MCF 10A (cell line): ENCODE data around the gene B3GAT3. TPM values are rescaled to one million over a fixed set of nuclear protein-coding genes. Genes with fewer than 3 reads are reported as not detected.

Source experiments
- BruUV-seq: library from RNA; stranded (reverse); fragments of 400-500 nt; replicated peaks from 2 replicates; lab custom pipeline; 2021; lab: Mats Ljungman, UMichigan
- CTCF ChIA-PET: fragments of 300-600 bp; sonication (Branson Sonifier 250); formaldehyde crosslinking; extraction: SDS; loops from one replicate; lab custom pipeline; 2021; ENCODE audit warnings: antibody characterized with exemption, inconsistent platforms; lab: Yijun Ruan, JAX
- POLR2A ChIA-PET: fragments of 300-600, 350-650 bp; sonication (Branson Sonifier 250); formaldehyde crosslinking; extraction: SDS; loops from one replicate; lab custom pipeline; 2020; ENCODE audit warnings: antibody characterized with exemption, inconsistent platforms; lab: Yijun Ruan, JAX
- DNase-seq: peaks from one replicate; pipeline ENCODE4 v3.0.0-alpha.2; 2018; ENCODE audit not compliant: unreplicated experiment
- H3K27ac Mint-ChIP-seq: one replicate; pipeline ENCODE4 v1.8.0; 2022; ENCODE audit warnings: mild to moderate bottlenecking, low read depth, mixed read lengths; ENCODE audit not compliant: unreplicated experiment
- H3K27me3 Mint-ChIP-seq: one replicate; pipeline ENCODE4 v1.8.0; 2022; ENCODE audit warnings: mixed read lengths; ENCODE audit not compliant: insufficient read depth, unreplicated experiment
- H3K36me3 Mint-ChIP-seq: one replicate; pipeline ENCODE4 v1.8.0; 2022; ENCODE audit warnings: mild to moderate bottlenecking, moderate library complexity, mixed read lengths; ENCODE audit not compliant: insufficient read depth, unreplicated experiment
- H3K4me1 Mint-ChIP-seq: one replicate; pipeline ENCODE4 v1.8.0; 2022; ENCODE audit warnings: mixed read lengths; ENCODE audit not compliant: insufficient read depth, unreplicated experiment
- H3K4me3 Mint-ChIP-seq: one replicate; pipeline ENCODE4 v1.8.0; 2022; ENCODE audit warnings: mild to moderate bottlenecking, moderate library complexity, mixed read lengths; ENCODE audit not compliant: unreplicated experiment
- H3K9me3 Mint-ChIP-seq: one replicate; pipeline ENCODE4 v1.8.0; 2022; ENCODE audit warnings: mixed read lengths; ENCODE audit not compliant: unreplicated experiment
- CTCF ChIP-seq: fragments of 200-600 bp; IDR thresholded peaks from one replicate; pipeline ENCODE4 v1.8.0; 2022; ENCODE audit warnings: antibody characterized with exemption, mild to moderate bottlenecking; ENCODE audit not compliant: unreplicated experiment
- intact Hi-C: fragments of 100-400 bp; cut with micrococcal nuclease; formaldehyde crosslinking; loops from 2 replicates; pipeline ENCODE4 v1.14.1; 2022
- total RNA-seq: library from RNA; stranded (reverse); gene quantifications from 2 replicates; pipeline ENCODE4 v1.2.3, GENCODE V29; 2022

Gene B3GAT3
- total RNA-seq, 1 experiment from 2014 or later, result 42.4 TPM

GRCh38 chr11:62613291-62613778 is 8.5 kb downstream of the B3GAT3 start:
- H3K9me3 Mint-ChIP-seq, result no peaks in the 10 kb centered on the region
- BruUV-seq, result no TSS peak
- ChIA-PET CTCF (interaction anchor here (0.6 to 4.2 kb wide), 8 partner anchors 9 to 220 kb away, joined by 3 to 39 read pairs (median 3); partner anchors contain the start of gene TUT1), POLR2A (interaction anchor here (0.6 to 8.4 kb wide), 12 partner anchors 8 to 1073 kb away, joined by 3 to 98 read pairs (median 4); partner anchors contain the start of genes B3GAT3, C11orf98, CSKMT and MTA2)
- DNase-seq, result no peak
- no peaks in the 10 kb centered on the region for H3K27me3 Mint-ChIP-seq
- no peak overlapping the region for H3K27ac Mint-ChIP-seq
- H3K36me3 Mint-ChIP-seq, result peaks cover 31% of the 10 kb centered on the region
- H3K4me1 Mint-ChIP-seq, result peaks cover 10% of the 10 kb centered on the region
- intact Hi-C loops, result loop anchor here (2.0 to 5.0 kb wide), 4 partner anchors 21 to 81 kb away; partner anchors contain the start of genes EEF1G and GANAB
- TF ChIP-seq CTCF, result no peak
- peak overlapping the region; percentile 39 for H3K4me3 Mint-ChIP-seq

- POLR2A ChIA-PET, result interaction anchor here (0.6 to 8.4 kb wide), 20 partner anchors 9 to 1074 kb away, joined by 3 to 98 read pairs (median 4); partner anchors contain the start of genes B3GAT3, C11orf98, CSKMT and INTS5
- CTCF ChIA-PET, result interaction anchor here (0.6 to 4.2 kb wide), 18 partner anchors 8 to 220 kb away, joined by 3 to 39 read pairs (median 5); partner anchors contain the start of genes B3GAT3, MTA2 and TUT1
- intact Hi-C loops, result loop anchor here (2.0 to 5.0 kb wide), 4 partner anchors 20 to 82 kb away; partner anchors contain the start of genes EEF1G and GANAB
- BruUV-seq, result no TSS peak
- no peaks in the 10 kb centered on the region for H3K9me3 Mint-ChIP-seq
- H3K36me3 Mint-ChIP-seq, result peaks cover 31% of the 10 kb centered on the region
- peak within 1 kb of the TSS; percentile 90 for H3K4me3 Mint-ChIP-seq
- peak; percentile 89 for DNase-seq
- peaks cover 15% of the 10 kb centered on the region for H3K4me1 Mint-ChIP-seq
- peak within 1 kb of the TSS; percentile 80 for H3K27ac Mint-ChIP-seq
- no peaks in the 10 kb centered on the region for H3K27me3 Mint-ChIP-seq
- peak; percentile 100 for TF ChIP-seq CTCF
Observed at GRCh38 chr11:62612366-62613290, 9.2 kb downstream of the B3GAT3 start, which contains the start of the genes EML3 and ROM1. TSS of gene EML3 (minus strand) at chr11:62612775. CDS start at chr11:62612457, 318 bp downstream. TSS of gene ROM1 (plus strand) at chr11:62613257. CDS start at chr11:62613282, 25 bp downstream.

GRCh38 chr11:62611705-62612365 is 10.0 kb downstream of the B3GAT3 start:
- no peak for TF ChIP-seq CTCF
- peak; percentile 56 for DNase-seq
- Mint-ChIP-seq H3K9me3 (no peaks in the 10 kb centered on the region), H3K27me3 (no peaks in the 10 kb centered on the region), H3K27ac (peak overlapping the region; percentile 80), H3K4me3 (peak overlapping the region; percentile 90), H3K4me1 (peaks cover 17% of the 10 kb centered on the region), H3K36me3 (peaks cover 37% of the 10 kb centered on the region)
- ChIA-PET POLR2A (interaction anchor here (0.6 to 8.4 kb wide), 19 partner anchors 10 to 229 kb away, joined by 3 to 98 read pairs (median 4); partner anchors contain the start of genes B3GAT3, C11orf98, CSKMT and EEF1G), CTCF (interaction anchor here (0.6 to 4.2 kb wide), 18 partner anchors 8 to 217 kb away, joined by 3 to 39 read pairs (median 4); partner anchors contain the start of genes B3GAT3, MTA2 and TUT1)
- intact Hi-C loops, result loop anchor here (2.0 to 5.0 kb wide), 4 partner anchors 19 to 83 kb away; partner anchors contain the start of genes EEF1G and GANAB
- no TSS peak for BruUV-seq
